GM18505 (cell line): ENCODE measurements around the gene PRKAR2B.

Experiments
- ATAC-seq: cut with Tn5 transposase; IDR thresholded peaks from one replicate; pipeline ENCODE4 v1.9.1; 2021; ENCODE audit not compliant: unreplicated experiment
- POLR2A ChIP-seq: IDR thresholded peaks from 4 replicates; pipeline ENCODE4 v1.6.1; 2011; ENCODE audit warnings: borderline replicate concordance; ENCODE audit not compliant: insufficient read depth, insufficient read length; ENCODE audit errors: extremely low read depth

The PRKAR2B gene

DNA sequence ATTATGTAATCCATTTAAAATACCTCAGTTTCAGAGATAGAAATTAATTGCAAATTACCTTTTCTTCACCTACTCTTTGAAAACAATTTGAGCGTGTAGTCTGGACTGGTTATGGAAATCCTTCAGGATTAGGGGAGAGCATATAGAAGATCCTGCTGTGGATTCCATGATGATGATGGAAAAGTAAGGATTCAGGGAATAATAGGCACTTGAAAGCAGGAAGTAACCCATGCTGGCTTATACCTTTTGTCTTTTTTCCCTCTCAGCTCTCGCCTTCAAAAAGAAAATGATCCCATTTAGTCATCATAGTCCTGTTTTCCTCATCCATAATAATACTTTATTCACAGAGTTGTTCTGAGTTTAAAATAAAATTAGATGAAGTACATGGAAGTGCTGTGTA lies 128.7 kb downstream of the PRKAR2B start:
- no peak for ATAC-seq
- no peak for TF ChIP-seq POLR2A

- ATAC-seq: peak; percentile 41
- no peak for TF ChIP-seq POLR2A
These were observed 129.3 kb downstream of the PRKAR2B start for GRCh38 chr7:107173691-107174406.

DNA sequence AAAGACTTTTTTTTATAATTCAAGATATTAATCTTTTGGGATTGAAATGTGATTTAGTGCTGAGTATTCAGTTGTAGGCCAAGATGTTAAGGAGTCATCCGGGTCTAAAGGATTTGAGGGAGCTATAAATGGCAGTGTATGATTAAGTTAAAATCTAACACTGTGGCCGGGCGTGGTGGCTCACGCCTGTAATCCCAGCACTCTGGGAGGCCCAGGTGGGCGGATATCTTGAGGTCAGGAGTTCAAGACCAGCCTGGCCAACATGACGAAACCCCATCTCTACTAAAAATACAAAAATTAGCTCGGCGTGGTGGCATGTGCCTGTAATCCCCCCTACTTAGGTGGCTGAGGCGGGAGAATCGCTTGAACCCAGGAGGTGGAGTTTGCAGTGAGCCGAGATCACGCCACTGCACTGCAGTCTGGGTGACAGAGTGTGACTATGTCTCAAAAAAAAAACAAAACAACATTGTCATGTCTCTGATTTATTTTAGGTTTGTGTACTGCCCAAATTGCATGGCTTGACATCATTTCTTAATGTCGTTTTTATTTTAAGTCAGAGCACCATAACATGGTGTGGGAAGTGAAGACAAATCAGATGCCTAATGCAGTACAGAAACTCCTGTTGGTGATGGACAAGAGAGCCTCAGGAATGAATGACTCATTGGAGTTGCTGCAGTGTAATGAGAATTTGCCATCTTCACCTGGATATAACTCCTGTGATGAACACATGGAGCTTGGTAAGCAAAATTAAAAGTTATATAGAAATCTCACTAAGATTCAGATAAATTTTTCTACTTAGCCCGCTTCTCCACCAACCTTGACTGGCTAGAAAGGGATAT lies 135.0 kb downstream of the PRKAR2B start:
- TF ChIP-seq POLR2A: no peak
- no peak for ATAC-seq

- TF ChIP-seq POLR2A: no peak
- no peak for ATAC-seq
These were observed 135.9 kb downstream of the PRKAR2B start for GRCh38 chr7:107180378-107180777.

DNA sequence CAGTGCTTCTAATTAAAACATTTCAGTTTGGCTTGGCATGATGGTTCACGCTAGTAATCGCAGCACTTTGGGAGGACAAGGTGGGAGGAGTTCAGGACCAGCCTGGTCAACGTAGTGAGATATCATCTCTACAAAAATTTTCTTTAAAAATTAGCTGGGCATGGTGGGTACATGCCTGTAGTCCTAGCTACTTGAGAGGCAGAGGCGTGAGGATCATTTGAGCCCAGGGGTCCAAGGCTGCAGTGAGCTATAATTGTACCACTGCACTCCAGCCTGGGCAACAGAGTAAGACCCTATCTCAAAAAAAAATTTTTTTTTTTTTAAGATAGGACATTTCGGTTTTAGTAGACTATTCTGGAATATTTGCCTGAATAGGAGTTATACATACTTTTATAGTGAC lies 136.7 kb downstream of the PRKAR2B start:
- ATAC-seq: no peak
- no peak for TF ChIP-seq POLR2A

DNA sequence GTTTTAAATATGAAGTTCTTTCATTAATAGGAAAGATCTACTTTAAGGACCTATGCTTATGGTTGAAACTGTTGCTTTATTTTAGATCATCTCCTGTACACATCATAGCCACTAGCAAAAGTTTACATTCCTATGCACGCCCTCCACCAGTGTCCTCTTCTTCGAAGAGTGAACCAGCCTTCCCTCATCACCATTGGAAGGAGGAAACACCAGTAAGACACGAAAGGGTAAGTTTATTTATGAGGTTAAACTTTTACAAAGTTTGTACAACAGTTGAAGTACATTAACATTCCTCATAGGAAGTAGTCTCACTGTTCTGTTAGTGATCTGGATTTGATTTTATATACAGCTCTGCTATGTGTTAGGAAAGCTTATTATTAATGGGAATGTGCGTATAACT lies 141.2 kb downstream of the PRKAR2B start:
- no peak for TF ChIP-seq POLR2A
- ATAC-seq: no peak

DNA sequence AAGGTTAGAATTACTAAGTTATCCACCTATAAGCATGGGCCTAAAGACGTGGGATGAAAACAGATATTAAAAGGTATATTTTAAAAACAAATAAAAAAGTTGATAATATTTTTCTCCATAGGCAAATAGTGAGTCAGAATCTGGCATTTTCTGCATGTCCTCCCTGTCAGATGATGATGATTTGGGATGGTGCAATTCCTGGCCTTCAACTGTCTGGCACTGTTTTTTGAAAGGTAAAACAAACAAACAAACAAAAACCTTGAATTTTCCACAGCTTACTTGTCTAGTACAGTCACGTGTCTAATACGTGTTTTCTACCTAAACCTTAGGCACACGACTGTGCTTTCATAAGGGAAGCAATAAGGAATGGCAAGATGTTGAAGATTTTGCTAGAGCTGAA lies 141.7 kb downstream of the PRKAR2B start:
- no peak for ATAC-seq
- no peak for TF ChIP-seq POLR2A

- no peak for TF ChIP-seq POLR2A
- ATAC-seq: no peak
These were observed 143.3 kb downstream of the PRKAR2B start for GRCh38 chr7:107187774-107188173.

GRCh38 chr7:107190090-107190489 lies 145.6 kb downstream of the PRKAR2B start:
- TF ChIP-seq POLR2A: no peak
- ATAC-seq: no peak

DNA sequence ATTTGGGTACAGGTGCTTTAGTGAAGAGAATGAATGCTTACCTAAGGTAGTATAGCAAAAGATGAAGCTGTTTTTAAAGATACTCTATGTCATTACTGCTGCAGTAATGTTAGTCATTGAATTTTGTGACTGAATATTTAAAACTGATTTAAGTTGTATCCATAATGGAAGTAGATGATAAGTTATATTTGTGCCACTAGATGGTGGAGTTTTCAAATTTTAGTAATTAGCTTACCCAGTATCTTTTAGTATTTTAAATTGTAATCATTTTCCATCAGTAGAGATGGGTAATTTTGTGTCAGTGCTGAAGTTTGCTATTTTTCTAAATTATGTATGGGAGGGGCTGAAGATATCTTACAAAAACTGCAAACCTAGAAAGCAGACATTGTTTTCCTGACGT lies 149.5 kb downstream of the PRKAR2B start:
- ATAC-seq: no peak
- no peak for TF ChIP-seq POLR2A

DNA sequence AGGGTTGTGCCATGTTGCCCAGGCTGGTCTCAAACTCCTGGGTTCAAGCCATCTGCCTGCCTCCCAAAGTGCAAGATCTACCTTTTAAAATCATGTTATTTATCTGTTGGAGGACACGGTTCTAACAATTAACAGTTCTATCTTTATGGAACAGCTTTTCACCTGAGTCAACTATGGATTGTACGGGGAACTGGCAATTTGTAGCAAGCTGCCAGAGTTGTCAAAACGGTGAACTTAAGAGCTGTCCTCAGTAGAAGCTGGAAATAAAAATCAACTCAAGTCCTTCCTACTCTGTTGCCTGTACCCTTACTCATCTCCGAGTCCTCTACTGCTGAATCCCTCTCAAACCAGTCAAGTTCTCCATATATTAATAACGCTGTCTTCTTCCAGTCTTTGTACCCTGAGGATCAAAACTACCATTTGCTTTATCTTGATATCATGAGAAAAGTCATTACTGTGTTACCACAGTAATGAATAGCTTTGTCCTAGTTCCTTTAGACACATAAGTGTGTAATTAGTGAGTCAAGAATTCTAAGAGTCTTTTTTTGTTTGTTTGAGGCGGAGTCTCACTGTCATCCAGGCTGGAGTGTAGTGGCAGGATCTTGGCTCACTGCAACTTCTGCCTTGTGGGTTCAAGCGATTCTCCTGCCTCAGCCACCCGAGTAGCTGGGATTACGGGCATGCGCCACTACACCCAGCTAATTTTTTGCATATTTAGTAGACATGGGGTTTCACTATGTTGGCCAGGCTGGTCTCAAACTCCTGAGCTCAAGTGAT lies 152.5 kb downstream of the PRKAR2B start:
- ATAC-seq: no peak
- TF ChIP-seq POLR2A: no peak

- ATAC-seq: no peak
- no peak for TF ChIP-seq POLR2A
These were observed 157.4 kb downstream of the PRKAR2B start for GRCh38 chr7:107201795-107202450.

DNA sequence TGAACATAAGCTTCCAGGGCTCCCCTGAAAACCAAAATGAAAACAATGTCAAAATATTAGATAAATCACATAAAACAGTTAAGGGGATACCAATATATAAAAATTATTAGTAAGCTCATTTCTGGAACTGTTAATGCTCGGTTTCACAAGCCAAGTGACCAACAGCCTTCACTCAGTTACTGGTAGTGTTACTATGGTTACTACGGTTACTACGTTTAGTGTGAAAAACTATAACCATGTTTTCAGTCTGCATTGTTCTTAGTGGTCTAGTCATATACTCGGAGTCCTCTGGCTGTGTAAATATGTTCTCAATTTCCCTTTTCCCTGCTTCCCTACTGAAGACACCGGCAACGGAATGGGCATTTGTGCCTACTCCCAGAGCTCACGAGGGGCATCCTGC lies 159.1 kb downstream of the PRKAR2B start:
- no peak for ATAC-seq
- TF ChIP-seq POLR2A: no peak
